ENCODE measurements around the gene TIGD4.

Gene TIGD4

DNA sequence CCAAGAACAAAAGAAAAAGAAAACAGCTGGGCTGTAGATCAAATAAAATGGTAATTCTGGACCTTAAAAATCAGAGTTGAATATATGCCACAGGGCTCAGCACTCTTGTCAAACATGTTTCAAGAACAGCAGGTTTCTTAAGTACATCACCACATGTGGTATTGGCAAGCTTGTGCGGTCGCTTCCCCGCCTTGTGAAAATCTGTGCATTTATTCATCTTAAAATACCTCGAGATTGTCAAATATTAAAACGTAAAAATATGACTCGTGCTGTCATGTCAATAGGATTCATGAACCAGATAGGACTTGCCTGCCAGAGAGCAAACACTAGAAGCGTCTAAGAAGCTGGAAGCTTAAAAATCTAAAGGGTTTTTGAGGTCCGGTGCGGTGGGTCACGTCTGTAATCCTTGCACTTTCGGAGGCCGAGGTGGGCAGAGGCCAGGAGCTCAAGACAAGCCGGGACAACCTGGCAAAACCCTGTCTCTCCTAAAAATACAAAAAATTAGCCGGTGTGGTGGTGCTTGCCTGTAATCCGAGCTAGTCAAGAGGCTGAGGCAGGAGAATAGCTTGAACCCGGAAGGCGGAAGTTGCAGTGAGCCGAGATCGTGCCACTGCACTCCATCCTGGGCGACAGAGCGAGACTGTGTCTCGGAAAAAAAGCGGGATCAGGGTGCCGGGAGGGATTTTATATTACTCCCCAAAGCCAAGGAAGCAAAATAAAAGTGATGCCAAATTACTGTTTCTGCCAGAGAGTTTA is 59.6 kb downstream of the TIGD4 start:
- no peak for DNase-seq

Measured in midbrain (tissue), 1 donor.